Measurements from ENCODE around the gene CLN3. TPM values are rescaled to one million over a fixed set of nuclear protein-coding genes. Genes with fewer than 3 reads are reported as not detected.

Gene CLN3
- total RNA-seq = 20.8 and 22.2 TPM in 2 replicates

GRCh38 chr16:28491970-28492474 lies at the start of gene CLN3:
CLN3 (minus strand) TSS chr16:28492074; CDS start chr16:28491759, 315 bp downstream.

GRCh38 chr16:28538733-28539596 lies 47.1 kb upstream of the CLN3 start, which contains the start of gene NUPR1:
NUPR1 (minus strand) TSS chr16:28538974; CDS start chr16:28538907, 67 bp downstream.

DNA sequence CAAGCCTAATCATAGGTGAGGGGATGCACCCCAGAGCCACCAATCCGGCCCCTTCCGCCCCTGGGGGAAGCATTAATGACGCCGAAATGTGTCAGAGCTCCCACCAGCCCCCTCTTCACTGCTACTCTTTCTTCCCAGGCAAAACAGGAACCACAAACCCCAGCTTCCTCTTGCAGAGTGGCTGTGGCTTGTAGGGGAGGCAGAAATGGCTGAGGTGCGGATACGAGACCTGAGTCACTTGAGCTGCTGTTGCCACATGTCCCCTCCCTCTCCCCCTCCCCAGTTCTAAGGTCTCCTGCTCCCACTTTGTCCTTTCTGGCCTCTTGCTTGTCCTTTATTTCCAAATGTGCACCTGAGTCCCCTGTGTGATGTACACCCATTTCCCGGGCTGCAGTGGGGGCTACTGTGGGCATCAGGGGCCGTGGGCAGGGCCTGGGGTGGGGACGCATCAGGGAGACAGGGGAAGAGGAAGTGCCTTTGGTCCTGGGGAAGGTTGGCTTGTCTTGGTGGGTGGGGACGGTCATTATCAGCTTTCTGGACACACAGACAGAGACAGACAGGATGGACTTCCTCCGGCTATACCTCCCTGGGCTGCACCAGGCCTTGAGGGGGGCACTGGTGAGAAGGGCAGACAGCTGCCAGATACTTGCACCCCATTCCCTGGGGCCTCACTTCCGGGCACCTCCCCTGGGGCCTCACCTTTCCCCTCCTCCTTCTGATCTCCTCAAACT lies 2.4 kb upstream of the CLN3 start, which contains the start of gene APOBR:
Gene APOBR, plus strand, starts transcription at position 523 of the 731 bp plus-strand sequence. Its CDS starts 39 bp downstream, at position 562.

Other genes starting within 250 kb of the CLN3 start
- 0.10 and 0.33 TPM in 2 replicates for gene SBK1, start 199.5 kb downstream of the CLN3 start, total RNA-seq
- gene NPIPB6, start 128.6 kb downstream of the CLN3 start, total RNA-seq = 1.1 TPM in 1 of 2 replicates, not detected in the other
- gene EIF3CL, start 88.2 kb downstream of the CLN3 start, total RNA-seq = 103 and 118 TPM in 2 replicates
- gene NPIPB7, start 19.7 kb downstream of the CLN3 start, total RNA-seq = not detected in 2 replicates
- not detected in 2 replicates for gene APOBR, start 2.6 kb upstream of the CLN3 start, total RNA-seq
- not detected in 2 replicates for gene IL27, start 14.8 kb upstream of the CLN3 start, total RNA-seq
- gene NUPR1, start 46.9 kb upstream of the CLN3 start, total RNA-seq = 0.33 and 2.4 TPM in 2 replicates
- gene SGF29, start 61.8 kb upstream of the CLN3 start, total RNA-seq = 7.1 and 12.1 TPM in 2 replicates
- gene SULT1A2, start 105.0 kb upstream of the CLN3 start, total RNA-seq = 0.19 TPM in 1 of 2 replicates, not detected in the other
- gene SULT1A1, start 118.0 kb upstream of the CLN3 start, total RNA-seq = 3.2 and 7.8 TPM in 2 replicates
- gene NPIPB8, start 146.0 kb upstream of the CLN3 start, total RNA-seq = 0.10 and 0.33 TPM in 2 replicates
- 84.9 and 123 TPM in 2 replicates for gene EIF3C, start 219.4 kb upstream of the CLN3 start, total RNA-seq

Data from vein endothelial cell (primary cell).